Parathyroid adenoma (tissue), 2 donors: Measurements from ENCODE around the gene TMPRSS12.
"Not testable (repeated sequence)": the region's sequence is repeated elsewhere in the genome, so short reads cannot be mapped to it uniquely, and the experiment has no call there.

ENCODE experiments used
- H2AFZ ChIP-seq: fragments of 300-600 bp; sonication (generic); one replicate; pipeline ENCODE4 v1.7.0; 2017; ENCODE audit warnings: antibody characterized with exemption, mild to moderate bottlenecking
- H3K27ac ChIP-seq: fragments of 300-600 bp; sonication (generic); one replicate; pipeline ENCODE4 v1.7.0; 2017
- H3K27me3 ChIP-seq: fragments of 300-600 bp; sonication (generic); one replicate; pipeline ENCODE4 v1.7.0; 2017; ENCODE audit warnings: low read length; ENCODE audit not compliant: control insufficient read depth, insufficient read depth
- H3K36me3 ChIP-seq: fragments of 300-600 bp; sonication (generic); one replicate; pipeline ENCODE4 v1.7.0; 2017; ENCODE audit warnings: low read length; ENCODE audit not compliant: control insufficient read depth, insufficient read depth
- H3K4me1 ChIP-seq: fragments of 300-600 bp; sonication (generic); one replicate; pipeline ENCODE4 v1.7.0; 2017; ENCODE audit warnings: control low read depth
- H3K4me2 ChIP-seq: fragments of 300-600 bp; sonication (generic); one replicate; pipeline ENCODE4 v1.7.0; 2017; ENCODE audit warnings: low read length
- H3K4me3 ChIP-seq: fragments of 300-600 bp; sonication (generic); one replicate; pipeline ENCODE4 v1.7.0; 2017; ENCODE audit warnings: low read depth, low read length
- H3K79me2 ChIP-seq: fragments of 300-600 bp; sonication (generic); one replicate; pipeline ENCODE4 v1.7.0; 2017; ENCODE audit warnings: control low read depth
- H3K9ac ChIP-seq: fragments of 300-600 bp; sonication (generic); one replicate; pipeline ENCODE4 v1.7.0; 2017; ENCODE audit warnings: mild to moderate bottlenecking
- H3K9me3 ChIP-seq: fragments of 300-600 bp; sonication (generic); one replicate; pipeline ENCODE4 v1.7.0; 2017; ENCODE audit warnings: low read length; ENCODE audit not compliant: control insufficient read depth
- TF ChIP-seq, protein P1 (sequence below): fragments of 300-600 bp; sonication (generic); IDR thresholded peaks from one replicate; pipeline ENCODE4 v1.7.0; 2017; ENCODE audit warnings: antibody characterized with exemption, mild to moderate bottlenecking
- donor health status: primary hyperparathyroidism.

Gene TMPRSS12

DNA sequence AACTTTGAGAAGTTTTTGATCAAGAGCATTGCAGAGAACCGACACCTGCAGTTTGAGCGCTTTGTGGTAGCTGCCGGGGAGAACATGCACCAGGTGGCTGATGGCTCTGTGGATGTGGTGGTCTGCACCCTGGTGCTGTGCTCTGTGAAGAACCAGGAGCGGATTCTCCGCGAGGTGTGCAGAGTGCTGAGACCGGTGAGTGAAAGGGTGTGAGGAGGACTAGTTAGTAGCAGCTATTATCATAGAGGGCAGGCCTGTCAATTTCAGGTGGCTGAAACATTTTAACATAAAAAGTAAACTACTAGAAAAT, 82.6 kb downstream of the TMPRSS12 start:
- H3K9me3 ChIP-seq = no peaks in the 10 kb centered on the region
- no peaks in the 10 kb centered on the region for H3K36me3 ChIP-seq
- H3K4me2 ChIP-seq = peak overlapping the region; percentile 81
- peaks cover 15% of the 10 kb centered on the region for H3K4me1 ChIP-seq
- H2AFZ ChIP-seq = peak overlapping the region; percentile 79
- peak overlapping the region; percentile 93 for H3K27ac ChIP-seq
- H3K79me2 ChIP-seq = no peaks in the 10 kb centered on the region
- peak overlapping the region; percentile 1 for H3K9ac ChIP-seq
- TF ChIP-seq, protein P1, sequence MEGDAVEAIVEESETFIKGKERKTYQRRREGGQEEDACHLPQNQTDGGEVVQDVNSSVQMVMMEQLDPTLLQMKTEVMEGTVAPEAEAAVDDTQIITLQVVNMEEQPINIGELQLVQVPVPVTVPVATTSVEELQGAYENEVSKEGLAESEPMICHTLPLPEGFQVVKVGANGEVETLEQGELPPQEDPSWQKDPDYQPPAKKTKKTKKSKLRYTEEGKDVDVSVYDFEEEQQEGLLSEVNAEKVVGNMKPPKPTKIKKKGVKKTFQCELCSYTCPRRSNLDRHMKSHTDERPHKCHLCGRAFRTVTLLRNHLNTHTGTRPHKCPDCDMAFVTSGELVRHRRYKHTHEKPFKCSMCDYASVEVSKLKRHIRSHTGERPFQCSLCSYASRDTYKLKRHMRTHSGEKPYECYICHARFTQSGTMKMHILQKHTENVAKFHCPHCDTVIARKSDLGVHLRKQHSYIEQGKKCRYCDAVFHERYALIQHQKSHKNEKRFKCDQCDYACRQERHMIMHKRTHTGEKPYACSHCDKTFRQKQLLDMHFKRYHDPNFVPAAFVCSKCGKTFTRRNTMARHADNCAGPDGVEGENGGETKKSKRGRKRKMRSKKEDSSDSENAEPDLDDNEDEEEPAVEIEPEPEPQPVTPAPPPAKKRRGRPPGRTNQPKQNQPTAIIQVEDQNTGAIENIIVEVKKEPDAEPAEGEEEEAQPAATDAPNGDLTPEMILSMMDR = no peak
- no peaks in the 10 kb centered on the region for H3K27me3 ChIP-seq
- peak overlapping the region; percentile 71 for H3K4me3 ChIP-seq

DNA sequence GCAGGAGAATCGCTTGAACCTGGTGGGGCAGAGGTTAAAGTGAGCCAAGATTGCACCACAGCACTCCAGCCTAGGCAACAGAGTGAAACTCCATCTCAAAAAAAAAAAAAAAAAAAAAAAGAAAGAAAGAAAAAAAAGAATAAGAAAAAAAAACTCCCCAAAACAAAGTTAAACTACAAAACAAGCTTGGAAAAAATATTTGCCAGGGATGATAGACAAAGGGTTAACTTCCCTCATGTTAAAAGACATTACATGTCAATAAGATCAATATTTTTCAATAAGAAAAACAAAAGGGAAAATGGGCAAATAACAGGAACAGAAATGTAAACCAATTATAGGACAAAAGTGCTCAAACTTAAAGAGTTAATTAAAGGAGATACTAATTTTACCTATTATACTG, 83.2 kb downstream of the TMPRSS12 start:
- no peaks in the 10 kb centered on the region for H3K9me3 ChIP-seq
- peak overlapping the region; percentile 71 for H3K4me3 ChIP-seq
- peak overlapping the region; percentile 81 for H3K4me2 ChIP-seq
- H3K27ac ChIP-seq = peak overlapping the region; percentile 93
- H3K79me2 ChIP-seq = no peaks in the 10 kb centered on the region
- no peaks in the 10 kb centered on the region for H3K36me3 ChIP-seq
- no peaks in the 10 kb centered on the region for H3K27me3 ChIP-seq
- H3K4me1 ChIP-seq = peaks cover 15% of the 10 kb centered on the region
- TF ChIP-seq, protein P1 = no peak
- H2AFZ ChIP-seq = peak overlapping the region; percentile 79
- no peak overlapping the region for H3K9ac ChIP-seq

DNA sequence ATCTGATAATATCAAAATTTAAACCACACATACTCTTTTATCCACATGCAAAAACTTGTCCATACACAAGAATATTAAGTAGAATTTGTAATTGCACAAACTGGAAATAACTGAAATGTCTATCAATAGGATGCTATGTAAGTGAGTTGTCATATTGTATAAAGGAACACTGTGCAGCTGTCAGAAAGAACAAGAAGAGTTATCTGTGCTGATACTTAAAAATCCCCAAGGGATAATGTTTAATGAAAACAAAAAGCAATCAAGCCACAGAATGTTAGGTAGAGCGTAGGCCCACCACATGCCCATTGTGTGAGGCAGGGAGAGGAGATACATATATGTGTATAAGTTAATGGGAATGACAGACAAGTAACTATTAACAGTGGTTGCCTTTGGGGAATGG, 83.7 kb downstream of the TMPRSS12 start:
- peak overlapping the region; percentile 71 for H3K4me3 ChIP-seq
- TF ChIP-seq, protein P1 = no peak
- H3K79me2 ChIP-seq = no peaks in the 10 kb centered on the region
- no peaks in the 10 kb centered on the region for H3K36me3 ChIP-seq
- peak overlapping the region; percentile 93 for H3K27ac ChIP-seq
- no peaks in the 10 kb centered on the region for H3K27me3 ChIP-seq
- no peak overlapping the region for H3K9ac ChIP-seq
- no peak overlapping the region for H2AFZ ChIP-seq
- peaks cover 15% of the 10 kb centered on the region for H3K4me1 ChIP-seq
- peak overlapping the region; percentile 81 for H3K4me2 ChIP-seq
- H3K9me3 ChIP-seq = no peaks in the 10 kb centered on the region

DNA sequence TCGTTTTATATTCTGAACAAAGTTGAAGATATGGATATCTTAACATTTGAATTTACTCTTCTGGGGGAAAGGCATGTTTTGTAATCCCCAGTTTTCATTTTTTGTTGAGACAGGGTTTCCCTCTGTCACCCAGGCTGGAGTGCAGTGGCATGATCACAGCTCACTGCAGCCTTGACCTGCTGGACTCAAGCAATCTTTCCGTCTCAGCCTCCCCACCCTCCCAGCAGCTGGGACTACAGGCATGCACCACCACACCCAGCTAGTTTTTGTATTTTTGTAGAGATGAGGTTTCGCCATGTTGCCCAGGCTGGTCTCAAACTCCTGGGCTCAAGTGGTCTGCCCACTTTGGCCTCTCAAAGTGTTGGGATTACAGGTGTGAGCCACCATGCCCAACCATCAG, 84.2 kb downstream of the TMPRSS12 start:
- peak overlapping the region; percentile 5 for H3K27ac ChIP-seq

DNA sequence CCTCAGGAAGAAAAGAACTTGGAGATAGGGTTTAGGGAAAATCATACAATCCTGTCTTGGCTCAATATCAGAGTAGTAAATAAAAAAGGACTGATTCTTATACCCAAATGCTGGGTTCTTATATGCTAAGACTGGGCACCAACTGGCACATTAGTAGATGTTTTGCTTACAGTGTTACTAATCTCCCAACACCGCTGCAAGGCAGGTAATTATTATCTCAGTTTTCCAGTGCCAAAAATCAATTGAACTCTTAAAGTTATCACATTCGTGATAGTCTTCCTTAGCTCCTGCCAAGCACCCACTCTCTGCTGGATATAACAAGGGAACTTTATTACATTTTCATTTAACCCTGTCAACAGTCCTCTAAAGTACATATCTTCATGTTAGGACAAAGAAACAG, 84.6 kb downstream of the TMPRSS12 start:
- no peaks in the 10 kb centered on the region for H3K27me3 ChIP-seq
- no peaks in the 10 kb centered on the region for H3K36me3 ChIP-seq
- H2AFZ ChIP-seq = peak overlapping the region; percentile 14
- H3K79me2 ChIP-seq = no peaks in the 10 kb centered on the region
- peak overlapping the region; percentile 81 for H3K4me2 ChIP-seq
- H3K9ac ChIP-seq = no peak overlapping the region
- peaks cover 12% of the 10 kb centered on the region for H3K4me1 ChIP-seq
- H3K9me3 ChIP-seq = no peaks in the 10 kb centered on the region
- peak overlapping the region; percentile 71 for H3K4me3 ChIP-seq
- peak overlapping the region; percentile 5 for H3K27ac ChIP-seq
- TF ChIP-seq, protein P1 = no peak

More for the DNA sequence above, 84.2 kb downstream of the TMPRSS12 start:
- H3K4me2 ChIP-seq = peak overlapping the region; percentile 81
- peak overlapping the region; percentile 14 for H2AFZ ChIP-seq
- not testable (repeated sequence) for H3K27me3 ChIP-seq, H3K79me2 ChIP-seq, H3K9ac ChIP-seq, H3K9me3 ChIP-seq, H3K36me3 ChIP-seq
- peaks cover 15% of the 10 kb centered on the region for H3K4me1 ChIP-seq
- H3K4me3 ChIP-seq = peak overlapping the region; percentile 71
